Fibroblast of mammary gland (primary cell): Measurements from ENCODE around the gene PABPC3.

ENCODE experiments used
- DNase-seq: peaks from one replicate; pipeline ENCODE4 v3.0.0-alpha.2; 2010; ENCODE audit warnings: low read depth
- H3K4me3 ChIP-seq: 2 replicates; pipeline ENCODE4 v1.5.1; 2011; ENCODE audit warnings: low read depth, mild to moderate bottlenecking, low read length, moderate library complexity; ENCODE audit not compliant: control insufficient read depth
- TF ChIP-seq, protein P1 (sequence below): conservative IDR thresholded peaks from 2 replicates; pipeline ENCODE4 v1.5.1; 2011; ENCODE audit warnings: low read depth, low read length, inconsistent platforms; ENCODE audit not compliant: control insufficient read depth, insufficient read depth

Gene PABPC3

GRCh38 chr13:25136880-25137787 is 41.2 kb downstream of the PABPC3 start:
- TF ChIP-seq, protein P1, sequence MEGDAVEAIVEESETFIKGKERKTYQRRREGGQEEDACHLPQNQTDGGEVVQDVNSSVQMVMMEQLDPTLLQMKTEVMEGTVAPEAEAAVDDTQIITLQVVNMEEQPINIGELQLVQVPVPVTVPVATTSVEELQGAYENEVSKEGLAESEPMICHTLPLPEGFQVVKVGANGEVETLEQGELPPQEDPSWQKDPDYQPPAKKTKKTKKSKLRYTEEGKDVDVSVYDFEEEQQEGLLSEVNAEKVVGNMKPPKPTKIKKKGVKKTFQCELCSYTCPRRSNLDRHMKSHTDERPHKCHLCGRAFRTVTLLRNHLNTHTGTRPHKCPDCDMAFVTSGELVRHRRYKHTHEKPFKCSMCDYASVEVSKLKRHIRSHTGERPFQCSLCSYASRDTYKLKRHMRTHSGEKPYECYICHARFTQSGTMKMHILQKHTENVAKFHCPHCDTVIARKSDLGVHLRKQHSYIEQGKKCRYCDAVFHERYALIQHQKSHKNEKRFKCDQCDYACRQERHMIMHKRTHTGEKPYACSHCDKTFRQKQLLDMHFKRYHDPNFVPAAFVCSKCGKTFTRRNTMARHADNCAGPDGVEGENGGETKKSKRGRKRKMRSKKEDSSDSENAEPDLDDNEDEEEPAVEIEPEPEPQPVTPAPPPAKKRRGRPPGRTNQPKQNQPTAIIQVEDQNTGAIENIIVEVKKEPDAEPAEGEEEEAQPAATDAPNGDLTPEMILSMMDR, result no peak
- no peak overlapping the region for H3K4me3 ChIP-seq
- DNase-seq, result no peak

GRCh38 chr13:25137788-25138115 is 41.8 kb downstream of the PABPC3 start:
- TF ChIP-seq, protein P1, result no peak
- no peak overlapping the region for H3K4me3 ChIP-seq
- no peak for DNase-seq

- TF ChIP-seq, protein P1, result no peak
- DNase-seq, result no peak
- no peak overlapping the region for H3K4me3 ChIP-seq
Measured at GRCh38 chr13:25141042-25141441, 45.1 kb downstream of the PABPC3 start.

DNA sequence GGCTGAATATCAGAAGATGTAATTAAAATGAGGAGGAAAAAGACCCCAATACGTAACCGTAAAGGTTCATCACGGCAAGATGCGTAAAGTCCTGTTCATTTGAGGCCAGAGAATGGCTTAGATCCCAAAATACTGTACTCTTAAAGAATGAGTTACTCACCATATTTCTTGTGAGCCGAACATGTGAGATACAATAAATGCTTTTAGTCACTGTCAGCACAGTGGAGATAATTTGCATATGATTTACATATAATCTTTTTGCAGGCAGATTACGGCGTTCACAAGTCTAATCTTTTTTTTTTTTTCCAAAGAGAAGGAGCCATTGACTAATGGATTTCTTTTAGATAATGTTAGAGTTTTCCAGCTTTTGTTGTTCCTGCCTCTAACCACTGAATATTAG is 47.8 kb downstream of the PABPC3 start:
- H3K4me3 ChIP-seq, result no peak overlapping the region
- DNase-seq, result no peak
- TF ChIP-seq, protein P1, result no peak

- H3K4me3 ChIP-seq, result no peak overlapping the region
- TF ChIP-seq, protein P1, result no peak
- DNase-seq, result no peak
Measured at GRCh38 chr13:25147638-25148401, 51.9 kb downstream of the PABPC3 start.

GRCh38 chr13:25148402-25148771 is 52.5 kb downstream of the PABPC3 start:
- H3K4me3 ChIP-seq, result no peak overlapping the region
- TF ChIP-seq, protein P1, result no peak
- no peak for DNase-seq
